ENCODE measurements around the gene UBE2V1.
"Not testable (repeated sequence)": the region's sequence is repeated elsewhere in the genome, so short reads cannot be mapped to it uniquely, and the experiment has no call there.

UBE2V1 gene

DNA sequence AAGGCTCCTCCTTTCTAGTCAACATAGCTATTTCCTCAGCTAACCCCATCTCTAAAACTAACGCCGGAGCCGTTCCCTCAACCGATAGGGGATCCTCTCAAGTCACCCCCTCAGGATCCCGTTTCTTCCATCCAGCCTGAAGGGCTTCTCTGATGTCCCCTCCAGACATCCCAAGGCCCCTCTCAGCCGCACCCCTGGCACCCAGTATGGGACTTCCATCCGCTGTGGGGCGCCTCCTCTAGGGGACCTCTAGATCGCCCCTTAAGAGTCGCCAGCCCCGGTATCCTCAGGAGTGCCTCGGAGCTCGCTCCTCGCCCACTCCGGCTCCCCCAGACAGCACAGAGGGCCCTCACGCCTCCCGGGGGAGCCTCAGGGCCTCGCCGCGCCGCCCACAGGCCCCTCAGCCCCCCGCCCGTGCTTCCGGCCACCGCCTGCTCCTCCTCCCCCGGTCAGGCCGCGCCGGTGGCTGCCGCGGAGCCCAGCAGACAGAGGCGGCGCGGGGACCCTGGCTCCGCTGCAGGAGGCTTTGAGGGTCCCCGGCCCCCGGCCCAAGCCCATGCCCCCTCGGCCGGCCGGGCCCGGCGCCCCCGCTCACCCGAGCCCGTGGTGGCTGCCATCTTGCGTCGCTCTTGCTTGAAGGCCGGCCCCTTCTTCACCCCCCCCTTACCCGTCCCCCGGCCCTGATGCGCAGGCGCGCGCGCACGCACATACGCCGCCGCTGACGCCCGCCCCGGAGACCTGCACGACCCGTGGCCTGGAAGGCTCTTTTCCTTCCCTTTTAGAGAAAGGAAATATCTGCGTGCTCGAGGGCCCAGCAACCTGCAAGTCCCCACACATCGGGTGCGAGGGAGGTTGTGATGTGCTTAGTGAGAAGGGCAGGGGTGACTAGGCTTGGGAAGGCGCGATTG is at the start of gene UBE2V1:
UBE2V1 (minus strand) TSS at position 639 of the 908 bp plus-strand sequence; CDS start at position 617, 22 bp downstream.
- DNase-seq (ENCODE audit: low read depth): peak; percentile 77

DNA sequence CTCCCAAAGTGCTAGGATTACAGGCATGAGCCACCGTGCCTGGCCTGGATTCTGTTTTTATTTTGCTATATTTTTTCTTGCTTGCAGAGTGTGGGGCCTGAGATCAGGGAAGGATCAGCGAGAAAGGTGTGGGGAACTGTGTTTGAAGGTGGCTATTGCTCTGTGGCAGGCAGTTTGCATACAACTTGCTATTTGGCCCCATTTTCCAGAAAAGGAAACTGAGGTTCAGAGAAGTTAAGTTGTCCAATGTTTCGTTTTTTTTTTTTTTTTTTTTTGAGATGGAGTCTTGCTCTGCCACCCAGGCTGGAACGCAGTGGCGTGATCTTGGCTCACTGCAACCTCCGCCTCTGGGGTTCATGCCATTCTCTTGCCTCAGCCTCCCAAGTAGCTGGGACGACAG is 48.5 kb upstream of the UBE2V1 start:
- DNase-seq (ENCODE audit: low read depth): not testable (repeated sequence)

DNA sequence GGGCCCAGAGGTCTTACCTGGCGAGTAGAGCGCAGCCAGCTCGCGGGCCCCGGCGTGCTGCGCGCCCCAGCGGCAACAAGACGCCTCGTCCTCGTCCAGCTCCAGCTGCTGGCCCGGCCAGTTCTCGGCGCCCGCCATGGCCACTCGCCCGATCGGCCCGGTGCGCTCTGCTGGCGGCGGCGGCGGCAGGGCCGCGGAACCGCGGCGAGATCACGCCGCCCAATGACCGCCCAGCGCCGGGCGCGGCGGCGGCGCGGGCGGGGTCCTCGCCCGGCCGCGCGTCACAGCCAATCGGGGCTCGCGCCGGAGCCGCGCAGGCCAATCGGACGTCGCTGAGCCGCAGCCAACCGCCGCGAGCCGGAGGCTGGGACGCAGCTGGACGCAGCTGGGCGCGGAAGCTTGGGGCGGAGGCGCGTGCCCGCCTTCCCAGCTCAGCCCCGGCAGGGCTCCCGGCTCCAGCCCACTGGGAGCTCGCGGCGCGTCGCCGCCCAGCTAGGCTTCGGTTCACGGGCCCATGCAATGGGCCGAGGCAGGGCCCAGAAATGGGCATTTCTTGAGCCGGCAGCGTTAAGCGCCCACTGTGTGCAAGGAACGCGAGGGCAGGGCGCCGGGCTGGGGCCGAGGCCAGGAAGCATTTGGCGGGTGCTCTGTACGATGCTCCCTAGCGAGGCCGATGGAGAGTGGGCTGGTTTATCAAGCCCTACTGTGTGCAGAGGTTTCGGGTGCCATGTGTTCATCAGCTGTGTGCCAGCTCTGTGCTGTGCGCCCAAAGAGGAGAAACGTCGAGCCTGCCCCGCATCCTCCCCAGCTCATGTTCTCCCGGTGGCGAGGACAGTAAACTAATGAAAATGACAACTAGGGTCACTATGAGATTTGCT is 40.8 kb upstream of the UBE2V1 start, which contains the start of gene PEDS1:
PEDS1 (minus strand) TSS at position 224 of the 878 bp plus-strand sequence; CDS start at position 138, 86 bp downstream.
- peak; percentile 61 for DNase-seq (ENCODE audit: low read depth)

DNA sequence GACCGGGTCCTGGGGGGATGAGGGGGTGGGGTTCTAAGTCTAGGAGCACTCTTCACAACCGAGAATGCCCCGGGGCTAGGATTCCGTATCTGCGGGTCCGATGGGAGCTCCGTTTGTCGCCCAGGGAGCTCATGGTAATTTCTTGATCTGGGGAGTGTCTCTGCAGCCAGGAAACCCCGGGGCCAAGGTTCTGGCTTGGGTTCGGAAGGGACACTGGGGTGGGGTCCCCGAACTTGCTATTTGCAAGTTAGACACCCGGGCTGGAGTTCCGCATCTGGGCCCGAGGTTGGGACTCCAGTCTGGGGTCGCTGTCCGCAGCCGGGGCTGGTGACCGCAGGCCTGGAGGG is 40.2 kb upstream of the UBE2V1 start:
- no peak for DNase-seq (ENCODE audit: low read depth)

DNA sequence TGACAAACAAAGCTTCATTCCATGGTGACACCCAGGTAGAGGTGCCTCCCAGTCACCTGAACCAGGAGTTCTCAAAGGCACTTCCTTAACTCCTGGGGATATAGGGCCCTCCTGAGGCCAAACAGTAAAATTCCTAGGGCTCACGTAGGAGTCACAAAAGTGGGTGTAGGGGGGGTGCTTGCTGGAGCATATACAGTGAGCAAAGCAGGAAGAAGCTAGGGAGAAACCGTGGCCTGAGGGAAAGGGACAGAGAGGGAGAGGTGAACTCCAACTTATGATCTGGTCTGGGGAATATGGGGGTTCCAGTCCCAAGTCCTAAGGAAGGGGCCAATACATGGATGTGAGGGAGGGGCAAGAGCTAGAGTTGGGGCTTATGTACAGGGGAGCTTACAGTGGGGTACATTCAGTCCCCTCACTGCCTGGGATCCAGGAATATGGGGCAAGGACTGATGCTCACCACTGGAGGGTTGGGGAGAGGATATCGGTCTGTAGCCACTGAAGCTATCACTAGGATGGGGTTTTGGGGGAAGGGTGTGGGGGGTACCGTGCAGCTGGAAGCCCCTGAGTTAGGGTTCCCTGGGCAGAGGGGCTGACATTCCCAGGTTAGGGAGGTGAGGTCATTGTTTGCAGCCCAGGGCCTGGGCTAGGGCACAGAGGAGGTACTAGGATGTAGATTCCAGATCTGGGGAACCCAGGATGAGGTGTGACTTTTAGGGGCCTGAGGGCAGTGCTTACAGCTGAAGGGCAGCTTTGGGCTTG is 39.6 kb upstream of the UBE2V1 start:
- DNase-seq (ENCODE audit: low read depth): no peak

DNA sequence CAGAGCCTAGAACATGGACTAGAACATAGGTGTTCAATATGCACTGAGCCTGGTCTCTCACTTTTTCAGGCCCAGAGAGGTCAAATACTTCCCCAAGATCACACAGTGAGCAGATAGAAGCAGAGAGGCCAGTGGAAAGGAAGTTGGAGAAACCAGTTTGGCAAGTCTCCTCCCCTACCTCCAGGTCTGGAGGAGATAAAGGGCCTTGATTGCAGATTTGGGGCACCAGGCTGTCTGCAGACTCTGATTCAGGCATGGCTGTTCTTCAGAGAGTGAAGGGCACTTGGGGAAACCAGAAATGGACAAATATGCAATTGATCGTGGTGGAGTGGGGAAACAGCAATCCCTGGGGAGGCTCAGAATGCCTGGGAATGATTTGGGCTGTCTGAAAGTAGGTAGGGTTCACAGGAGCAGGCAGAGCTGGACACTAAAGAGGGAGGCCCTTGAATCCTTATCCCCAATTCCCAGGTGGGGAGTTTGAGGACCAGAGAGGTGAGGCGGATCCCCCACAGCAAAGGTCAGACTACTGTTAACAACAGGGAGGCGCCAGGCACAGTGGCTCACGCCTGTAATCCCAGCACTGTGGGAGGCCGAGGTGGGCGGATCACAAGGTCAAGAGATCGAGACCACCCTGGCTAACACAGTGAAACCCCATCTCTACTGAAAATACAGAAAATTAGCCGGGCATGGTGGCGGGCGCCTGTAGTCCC is 38.2 kb upstream of the UBE2V1 start:
- no peak for DNase-seq (ENCODE audit: low read depth)

DNA sequence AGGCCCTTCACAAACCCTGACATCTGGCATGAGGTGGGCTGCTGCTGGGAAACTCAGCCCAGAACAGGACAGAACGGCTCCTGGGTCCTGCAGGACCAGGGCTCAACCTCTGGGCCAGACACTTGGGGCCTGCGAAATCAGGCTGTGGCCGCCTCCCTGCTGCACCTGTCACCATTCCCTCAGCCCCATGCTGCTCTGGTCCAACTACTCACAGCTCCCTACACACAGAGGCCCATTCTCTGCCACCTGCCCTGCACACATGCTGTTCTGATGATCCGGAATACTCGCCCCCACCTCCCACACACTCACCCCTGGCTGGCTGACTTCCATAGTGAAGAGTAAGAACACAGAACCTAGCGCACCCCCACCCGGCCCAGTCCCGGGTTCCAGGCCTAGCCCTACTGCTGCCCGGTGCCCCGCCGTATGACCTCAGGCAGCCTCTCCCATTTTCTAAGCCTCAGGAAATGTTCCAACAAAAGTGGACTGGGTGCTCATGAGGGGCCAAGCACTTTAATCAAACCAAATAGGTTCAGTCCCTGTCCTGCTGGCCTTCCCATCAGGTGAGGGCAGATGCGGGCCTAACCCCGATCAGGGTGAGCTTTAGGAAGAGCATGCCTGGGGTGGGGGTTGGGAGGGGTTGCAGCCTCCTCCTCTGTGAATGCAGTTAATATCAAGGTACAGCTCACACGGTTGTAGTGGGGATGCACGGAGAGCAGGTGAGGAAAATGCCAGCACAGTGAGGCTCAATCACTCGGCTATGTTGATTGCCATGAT is 36.7 kb upstream of the UBE2V1 start:
- DNase-seq (ENCODE audit: low read depth): no peak

DNA sequence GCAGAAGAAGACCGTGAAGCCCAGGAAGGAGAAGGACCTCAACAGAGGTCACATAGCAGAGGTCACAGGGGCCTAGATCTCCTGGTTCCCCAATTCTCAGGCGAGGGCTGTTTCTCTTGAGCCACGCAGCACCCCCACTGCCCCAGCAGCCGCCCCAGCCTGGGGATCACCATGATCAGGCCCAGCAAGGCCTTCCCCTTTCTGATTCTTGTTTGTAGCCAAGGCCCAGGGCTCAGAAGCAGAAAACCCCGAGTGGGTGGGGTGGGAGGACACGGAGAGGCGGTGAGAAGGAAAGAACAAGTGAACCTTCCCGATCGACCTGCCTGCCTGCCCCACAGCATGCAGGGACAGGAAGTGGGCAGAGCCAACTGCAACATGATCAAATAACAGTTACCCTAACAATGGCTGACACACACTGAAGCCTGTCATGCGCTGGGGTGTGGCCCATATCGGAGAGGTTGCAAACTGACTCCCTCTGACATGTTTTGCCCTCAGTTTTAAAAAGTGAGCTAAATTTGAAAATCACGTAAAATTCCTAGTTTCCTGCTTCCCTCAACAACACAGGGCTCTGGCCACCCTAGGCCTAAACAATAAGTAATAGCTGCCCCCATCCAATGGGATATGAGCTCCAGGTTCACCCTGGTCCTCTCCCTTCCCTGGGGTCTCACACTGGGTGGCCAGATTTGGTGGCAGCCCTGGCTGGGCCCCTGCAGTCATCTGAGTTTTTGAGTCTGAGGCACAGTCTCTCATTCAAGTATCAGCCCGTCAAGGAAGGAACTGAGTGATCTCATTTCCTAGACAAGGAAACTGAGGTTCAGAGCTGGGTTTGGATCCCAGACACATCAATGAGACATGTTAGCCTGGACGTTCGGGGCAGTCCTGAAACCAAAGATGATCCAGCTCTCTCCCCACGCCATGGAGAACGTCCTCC is 34.0 kb upstream of the UBE2V1 start:
- peak; percentile 29 for DNase-seq (ENCODE audit: low read depth)

DNA sequence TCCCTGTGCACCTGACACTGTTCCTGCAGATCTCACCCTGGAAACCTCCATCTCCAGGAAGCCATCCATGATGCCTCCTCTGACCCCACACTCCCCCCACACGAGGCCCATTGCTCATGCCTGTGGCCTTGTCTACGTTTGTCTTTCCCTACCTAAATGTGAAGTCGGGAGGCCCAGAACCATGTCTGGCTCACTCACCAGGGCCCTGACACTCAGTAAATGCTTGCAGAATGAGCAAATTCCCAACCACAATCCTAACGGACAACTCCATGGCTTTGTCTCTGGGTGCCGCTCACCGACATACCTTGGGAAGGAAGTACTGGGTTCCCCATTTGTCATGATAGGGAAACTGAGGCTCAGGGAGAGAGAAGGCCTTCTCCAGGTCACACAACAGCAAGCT is 33.3 kb upstream of the UBE2V1 start:
- DNase-seq (ENCODE audit: low read depth): no peak

DNA sequence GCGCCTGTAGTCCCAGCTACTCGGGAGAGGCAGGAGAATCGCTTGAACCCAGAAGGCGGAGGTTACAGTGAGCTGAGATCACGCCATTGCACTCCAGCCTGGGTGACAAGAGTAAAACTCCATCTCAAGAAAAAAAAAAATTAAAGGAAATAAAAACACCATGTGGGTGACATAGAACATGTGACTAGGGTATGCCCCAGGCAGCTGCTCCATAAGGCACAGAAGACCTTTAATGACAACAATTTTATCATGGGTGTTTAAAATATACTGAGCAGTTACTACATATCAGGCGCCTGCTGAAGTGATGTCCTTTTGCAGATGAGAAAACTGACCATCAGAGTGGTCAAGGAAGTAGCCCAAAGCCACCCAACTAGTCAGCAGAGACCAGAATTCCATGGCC is 32.6 kb upstream of the UBE2V1 start:
- DNase-seq (ENCODE audit: low read depth): no peak

DNA sequence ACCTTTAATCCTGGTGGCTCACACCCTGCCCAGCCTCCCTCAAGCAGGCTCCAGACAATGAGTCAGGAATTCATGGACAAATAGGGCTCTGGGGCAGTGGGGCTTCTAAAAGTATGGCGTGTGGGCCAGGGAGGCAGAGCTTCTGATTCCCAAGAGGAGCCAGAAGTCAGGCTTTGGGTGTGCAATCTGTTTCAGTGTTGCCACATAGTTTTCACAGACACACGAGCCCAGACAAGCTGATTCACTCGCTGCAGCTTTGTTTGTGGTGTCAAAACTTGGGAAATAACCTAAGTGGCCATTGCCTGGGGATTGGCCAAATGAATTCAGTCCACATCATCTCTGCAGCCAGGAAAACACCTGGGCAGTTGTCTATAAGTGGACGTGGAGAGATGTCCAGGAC is 31.4 kb upstream of the UBE2V1 start:
- no peak for DNase-seq (ENCODE audit: low read depth)

DNA sequence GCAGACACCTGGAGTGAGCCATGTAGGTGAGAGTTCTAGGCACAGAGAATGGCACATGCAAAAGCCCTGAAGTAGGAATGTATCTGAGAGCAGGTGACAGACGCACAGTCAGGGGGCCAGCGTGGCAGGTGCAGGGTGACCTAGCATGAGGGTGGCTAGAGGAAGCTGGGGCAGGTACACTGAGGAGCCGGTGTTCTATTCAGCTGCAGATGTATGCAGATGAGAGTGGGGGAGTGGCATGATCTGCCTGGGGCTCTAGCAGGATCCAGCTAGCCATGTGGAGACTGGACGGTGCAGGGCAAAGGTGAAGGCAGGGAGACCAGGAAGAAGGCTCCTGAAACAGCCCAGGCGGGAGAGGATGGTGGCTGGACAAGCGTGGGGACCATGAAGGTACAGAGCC is 29.9 kb upstream of the UBE2V1 start:
- no peak for DNase-seq (ENCODE audit: low read depth)

DNA sequence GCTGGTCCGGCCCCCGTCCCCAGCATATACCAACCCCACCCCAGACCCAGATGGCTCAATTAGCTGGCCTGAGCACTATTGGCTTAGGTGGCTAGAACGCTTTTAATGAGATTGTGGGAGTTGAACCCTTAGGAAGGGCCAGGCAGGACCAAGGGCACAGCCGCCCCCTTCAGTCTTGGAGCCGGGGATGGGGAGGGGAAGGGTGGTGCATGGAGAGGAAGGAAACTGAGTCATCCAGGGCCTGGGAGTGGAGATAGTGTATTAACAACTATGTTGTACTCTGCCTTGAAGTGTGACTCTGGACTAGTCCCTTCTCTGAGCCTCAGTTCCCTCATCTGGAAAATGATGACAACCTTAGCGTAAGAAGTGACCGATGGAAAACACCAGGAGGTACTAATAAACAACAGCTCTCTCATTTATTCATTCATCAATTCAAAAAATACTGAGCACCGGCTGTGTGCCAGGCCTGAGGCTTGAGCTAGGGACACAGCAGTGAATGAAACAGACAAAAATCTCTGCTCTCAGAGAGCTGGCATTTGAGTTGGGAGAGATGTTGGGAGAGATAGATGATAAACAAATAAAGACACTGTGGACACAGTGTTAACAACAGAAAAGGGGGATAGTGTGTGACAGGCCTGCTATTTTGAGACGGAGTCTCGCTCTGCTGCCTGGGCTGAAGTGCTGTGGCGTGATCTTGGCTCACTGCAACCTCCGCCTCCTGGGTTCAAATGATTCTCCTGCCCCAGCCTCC is 29.0 kb upstream of the UBE2V1 start:
- DNase-seq (ENCODE audit: low read depth): no peak

DNA sequence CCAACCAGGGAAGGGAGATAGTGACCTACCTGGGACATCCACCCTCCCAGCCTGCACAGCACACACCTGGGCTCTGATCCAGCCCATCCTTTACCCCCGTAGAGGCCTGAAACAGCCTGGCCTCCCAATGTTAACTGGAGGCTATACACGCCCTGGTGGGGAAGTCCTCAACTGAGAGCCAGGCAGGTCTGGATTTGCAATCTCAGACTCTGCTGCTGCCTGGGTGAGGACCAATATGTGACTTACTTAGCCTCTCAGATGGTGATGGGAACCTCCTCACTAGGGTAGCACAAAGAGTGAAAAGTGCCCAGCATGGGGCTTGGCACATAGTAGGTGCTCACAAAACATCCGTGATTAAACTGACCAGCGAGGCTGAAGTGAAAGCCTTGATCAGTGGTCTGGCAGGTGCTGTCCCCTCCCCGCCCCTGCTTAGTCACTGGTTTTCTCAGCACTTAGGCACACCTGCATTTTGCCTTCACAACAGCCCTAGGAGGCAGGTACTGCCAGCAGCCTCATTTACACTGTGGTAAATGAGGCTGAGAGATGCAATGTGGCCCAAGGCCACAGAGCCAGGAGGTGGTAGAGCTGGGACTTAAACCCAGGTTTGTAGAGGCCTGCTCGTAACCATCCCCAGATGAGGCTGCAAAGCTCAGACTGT is 28.2 kb upstream of the UBE2V1 start:
- no peak for DNase-seq (ENCODE audit: low read depth)

DNA sequence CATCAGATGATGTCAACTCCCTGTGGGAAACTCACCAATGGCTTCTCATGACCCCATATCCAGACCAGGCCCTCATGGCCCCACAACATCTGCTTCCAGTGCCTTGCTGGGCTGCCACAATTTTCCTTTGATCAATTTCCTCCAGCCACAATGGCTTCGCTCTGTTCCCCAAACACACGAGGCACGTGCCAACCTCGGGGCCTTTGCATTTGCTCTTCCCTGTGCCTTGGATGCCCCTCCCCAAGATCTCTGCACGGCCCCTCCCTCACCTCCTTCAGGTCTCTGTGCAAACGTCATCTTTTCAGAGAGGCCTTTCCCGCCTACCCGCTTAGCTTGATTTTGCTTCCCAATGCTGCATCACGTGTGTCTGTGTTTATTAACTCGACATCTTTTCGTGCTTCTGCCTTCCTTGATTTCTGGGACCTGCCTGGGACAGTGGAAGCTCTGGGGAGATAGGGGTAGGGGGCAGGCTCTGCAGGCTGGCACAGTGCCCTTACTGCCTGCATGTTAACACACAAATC is 27.4 kb upstream of the UBE2V1 start:
- DNase-seq (ENCODE audit: low read depth): no peak

DNA sequence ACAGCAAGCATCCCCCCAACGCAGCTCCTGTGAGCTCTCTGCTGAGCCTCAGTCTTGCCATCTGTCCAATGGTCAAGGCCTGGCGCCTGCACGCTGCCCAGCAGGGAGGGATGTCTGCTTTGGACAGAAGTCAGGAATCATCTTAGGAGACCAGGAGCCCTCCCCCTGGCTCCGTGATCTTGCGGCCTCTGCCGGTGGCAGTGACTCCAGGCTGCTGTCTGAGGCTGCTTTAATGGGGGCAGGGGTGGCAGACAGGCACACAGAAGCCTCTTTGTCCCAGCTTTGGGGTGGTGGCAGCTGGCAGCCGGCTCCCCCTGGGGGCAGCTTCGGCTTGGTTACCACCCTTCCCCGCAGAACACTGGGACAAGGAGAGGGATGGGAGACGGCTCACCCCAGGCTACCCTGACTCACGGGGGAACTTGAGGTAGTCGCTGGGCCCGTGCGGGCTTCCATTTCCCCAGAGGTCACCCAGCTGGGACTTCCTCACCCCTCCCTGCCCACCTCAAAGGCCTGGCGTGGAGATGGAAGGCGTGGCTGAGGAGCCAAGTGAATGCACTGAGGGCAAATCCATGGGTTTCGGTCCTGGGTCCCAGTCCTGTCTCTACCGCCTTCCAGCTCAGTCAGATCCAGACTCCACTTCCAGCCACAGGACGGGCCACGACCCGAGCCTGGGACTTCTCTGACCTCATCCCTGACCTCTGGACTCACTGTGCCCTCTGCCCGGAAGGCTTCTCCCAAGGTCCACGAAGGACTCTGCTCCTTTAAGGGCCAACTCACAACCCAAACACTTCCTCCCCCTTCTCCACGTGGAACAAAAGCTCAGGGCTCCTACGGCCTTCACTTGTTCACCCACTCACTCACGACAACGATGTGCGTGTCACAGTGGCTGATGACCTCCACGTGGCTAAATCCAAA is 25.8 kb upstream of the UBE2V1 start:
- DNase-seq (ENCODE audit: low read depth): no peak

DNA sequence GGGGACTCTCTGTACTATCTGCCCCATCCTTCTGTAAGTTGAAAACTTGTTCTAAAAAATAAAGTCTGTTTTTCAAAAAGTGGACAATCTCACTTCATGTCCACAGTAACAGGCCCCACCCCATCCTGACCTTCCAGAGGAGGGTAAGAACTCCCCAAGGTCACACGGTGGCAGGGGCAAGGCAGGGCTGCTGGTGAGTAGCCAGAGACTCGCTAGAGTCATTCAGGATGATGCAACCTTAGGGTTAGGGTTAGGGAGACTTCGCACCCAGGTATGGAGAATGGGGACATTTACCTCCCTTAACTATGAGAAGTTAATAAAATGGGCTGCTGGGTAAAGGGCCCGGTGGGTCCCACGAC is 25.1 kb upstream of the UBE2V1 start:
- no peak for DNase-seq (ENCODE audit: low read depth)
